ENCODE results near the gene IGSF23. TPM values are rescaled to one million over a fixed set of nuclear protein-coding genes. Genes with fewer than 3 reads are reported as not detected.

IGSF23 gene
- total RNA-seq, 2 experiments from 2014 or later, result not detected

Small RNAs within 50 kb of the gene (microRNA-seq; reads per million reads assigned to microRNA genes)
- gene MIR4531 (ENCODE audit: borderline microRNAs expressed, borderline replicate concordance), result not detected

Other genes with a start within 250 kb of the IGSF23 start
- 1 to 10 TPM; 1.4 to 2.2 TPM for gene ZNF285, start 212.0 kb upstream of the IGSF23 start, total RNA-seq
- under 1 TPM; 0.60 to 0.77 TPM for gene ZNF229, start 165.1 kb upstream of the IGSF23 start, total RNA-seq
- 10 to 100 TPM in 1 of 2 experiments, 1 to 10 TPM in 1; 9.6 to 11.7 TPM for gene ZNF180, start 113.0 kb upstream of the IGSF23 start, total RNA-seq
- not detected for gene CEACAM20, start 83.9 kb upstream of the IGSF23 start, total RNA-seq
- 1 to 10 TPM; 1.9 TPM for gene PVR, start 30.3 kb downstream of the IGSF23 start, total RNA-seq
- gene CEACAM19, start 57.9 kb downstream of the IGSF23 start, total RNA-seq, result under 1 TPM in 1 of 2 experiments, not detected in 1; 0.23 TPM
- not detected for gene CEACAM16, start 85.6 kb downstream of the IGSF23 start, total RNA-seq
- 10 to 100 TPM; 38.7 to 40.2 TPM for gene BCL3, start 135.1 kb downstream of the IGSF23 start, total RNA-seq
- not detected for gene CBLC, start 164.3 kb downstream of the IGSF23 start, total RNA-seq
- gene BCAM, start 195.5 kb downstream of the IGSF23 start, total RNA-seq, result not detected
- gene NECTIN2, start 232.7 kb downstream of the IGSF23 start, total RNA-seq, result not detected